Nephron (organoid): Measurements from ENCODE around the gene LMO3.

Experiments used
- H3K27ac Mint-ChIP-seq, 3 experiments: 2 replicates each; pipeline ENCODE4 v1.8.0; 2020; ENCODE audit warnings: mixed read lengths in 3 of 3, mild to moderate bottlenecking in 2 of 3, moderate library complexity in 1 of 3
- H3K27me3 Mint-ChIP-seq: 2 replicates; pipeline ENCODE4 v1.8.0; 2021; ENCODE audit warnings: low read depth, mild to moderate bottlenecking, moderate library complexity, mixed read lengths
- H3K36me3 Mint-ChIP-seq: 2 replicates; pipeline ENCODE4 v1.8.0; 2020; ENCODE audit warnings: low read depth, mixed read lengths
- H3K4me1 Mint-ChIP-seq: 2 replicates; pipeline ENCODE4 v1.8.0; 2020; ENCODE audit warnings: mixed read lengths
- H3K4me3 Mint-ChIP-seq, 3 experiments: 2 replicates each; pipeline ENCODE4 v1.8.0; 2020; ENCODE audit warnings: mild to moderate bottlenecking in 3 of 3, mixed read lengths in 3 of 3, moderate library complexity in 2 of 3
- H3K9me3 Mint-ChIP-seq: 2 replicates; pipeline ENCODE4 v1.8.0; 2020; ENCODE audit warnings: mixed read lengths
- CTCF ChIP-seq, 3 experiments: fragments of 200-600 bp; sonication (generic); IDR thresholded peaks; one replicate each; pipeline ENCODE4 v1.5.0; 2021; ENCODE audit warnings: antibody characterized with exemption in 3 of 3; ENCODE audit not compliant: unreplicated experiment in 3 of 3

The LMO3 gene

DNA sequence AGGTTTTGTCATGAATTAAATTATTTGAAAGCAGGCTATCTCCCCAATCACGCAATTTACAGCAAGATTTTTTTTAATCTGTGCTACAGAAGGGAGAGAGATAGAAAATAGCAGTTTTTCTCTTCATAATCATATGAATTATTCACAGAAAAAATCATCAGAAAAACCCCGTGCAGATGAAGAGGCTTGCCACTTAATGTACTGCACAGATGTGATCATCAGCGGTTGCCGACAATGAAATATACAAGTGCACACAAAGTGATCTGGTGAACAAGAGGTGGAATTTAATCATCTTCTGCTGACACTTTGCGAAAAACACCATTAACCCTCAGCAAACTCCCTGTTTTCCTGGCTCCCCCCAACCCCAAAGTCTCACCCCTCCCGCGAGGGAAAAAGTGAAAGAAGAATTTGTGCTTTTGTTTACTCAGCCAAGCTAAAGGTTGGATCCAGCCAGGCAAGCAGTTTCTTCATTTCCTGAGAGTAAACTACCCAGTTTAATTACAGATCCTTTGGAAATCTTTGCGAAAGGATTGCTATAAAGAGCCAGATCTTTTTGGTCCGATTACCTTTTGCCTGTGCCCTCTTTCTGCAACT lies 3.1 kb upstream of the LMO3 start:
- H3K36me3 Mint-ChIP-seq: no peaks in the 10 kb centered on the region
- H3K27ac Mint-ChIP-seq: no peak overlapping the region
- H3K9me3 Mint-ChIP-seq: no peaks in the 10 kb centered on the region
- H3K4me3 Mint-ChIP-seq: peak overlapping the region; percentile 31 to 71 (median 45)
- H3K27me3 Mint-ChIP-seq: peaks cover 96% of the 10 kb centered on the region
- H3K4me1 Mint-ChIP-seq: peaks cover 44% of the 10 kb centered on the region
- TF ChIP-seq CTCF (IDR thresholded peaks at IDR 0.05; ENCODE audit: unreplicated experiment in 3 of 3): no peak

GRCh38 chr12:16607906-16608775 lies 2.2 kb upstream of the LMO3 start:
- peak overlapping the region; percentile 28 to 61 (median 49) for H3K4me3 Mint-ChIP-seq
- H3K36me3 Mint-ChIP-seq: no peaks in the 10 kb centered on the region
- H3K9me3 Mint-ChIP-seq: no peaks in the 10 kb centered on the region
- peaks cover 98% of the 10 kb centered on the region for H3K27me3 Mint-ChIP-seq
- peaks cover 53% of the 10 kb centered on the region for H3K4me1 Mint-ChIP-seq
- TF ChIP-seq CTCF (IDR thresholded peaks at IDR 0.05; ENCODE audit: unreplicated experiment in 3 of 3): no peak
- no peak overlapping the region for H3K27ac Mint-ChIP-seq

GRCh38 chr12:16606991-16607390 lies 1.0 kb upstream of the LMO3 start:
- H3K27me3 Mint-ChIP-seq: peaks cover 89% of the 10 kb centered on the region
- H3K4me1 Mint-ChIP-seq: peaks cover 61% of the 10 kb centered on the region
- H3K4me3 Mint-ChIP-seq: peak overlapping the region; percentile 83 to 87 (median 86)
- peak overlapping the region in 2 of 3 experiments; percentile 7 to 39 for H3K27ac Mint-ChIP-seq
- no peaks in the 10 kb centered on the region for H3K36me3 Mint-ChIP-seq
- no peaks in the 10 kb centered on the region for H3K9me3 Mint-ChIP-seq
- TF ChIP-seq CTCF (IDR thresholded peaks at IDR 0.05; ENCODE audit: unreplicated experiment in 3 of 3): no peak

DNA sequence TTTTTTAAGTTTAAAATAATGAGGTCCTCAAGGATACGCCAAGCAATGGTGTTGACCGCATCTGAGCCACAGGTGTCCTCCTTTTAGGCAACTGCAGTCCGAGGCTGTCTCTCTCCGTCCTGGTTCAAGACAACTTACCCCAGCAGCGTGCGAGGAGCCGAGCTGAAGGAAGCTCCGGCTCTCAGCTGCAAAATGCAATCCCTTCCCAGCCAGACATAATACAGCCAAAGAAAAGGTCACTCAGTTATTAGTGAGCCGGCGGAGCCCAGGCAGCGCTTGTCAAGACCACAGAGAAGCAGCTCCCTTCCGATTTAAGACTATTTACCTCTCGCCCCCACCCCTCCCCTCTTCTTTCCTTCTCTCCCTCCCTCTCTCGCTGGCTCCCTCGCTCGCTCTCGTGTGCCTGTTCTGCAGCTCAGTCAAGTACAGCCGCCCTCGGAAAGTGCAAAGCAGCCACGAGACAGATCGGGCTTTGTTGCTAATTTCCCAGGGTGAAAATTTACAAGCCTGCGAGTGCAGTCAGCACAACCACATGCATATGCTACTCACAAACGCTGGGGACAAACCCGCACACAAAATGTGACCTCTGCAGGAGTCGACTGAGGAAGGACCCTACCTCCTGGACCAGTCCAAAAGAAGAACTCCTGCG lies 363 bp upstream of the LMO3 start:
- Mint-ChIP-seq H3K27me3 (peaks cover 83% of the 10 kb centered on the region), H3K27ac (peak overlapping the region in 2 of 3 experiments; percentile 18 to 48), H3K36me3 (no peaks in the 10 kb centered on the region), H3K4me3 (peak overlapping the region; percentile 83 to 87 (median 86)), H3K9me3 (no peaks in the 10 kb centered on the region), H3K4me1 (peaks cover 61% of the 10 kb centered on the region)
- no peak for TF ChIP-seq CTCF (IDR thresholded peaks at IDR 0.05; ENCODE audit: unreplicated experiment in 3 of 3)

GRCh38 chr12:16605642-16606116 lies 283 bp downstream of the LMO3 start:
- Mint-ChIP-seq H3K27ac (no peak overlapping the region), H3K27me3 (peaks cover 80% of the 10 kb centered on the region), H3K9me3 (no peaks in the 10 kb centered on the region), H3K36me3 (no peaks in the 10 kb centered on the region), H3K4me1 (peaks cover 59% of the 10 kb centered on the region), H3K4me3 (peak overlapping the region; percentile 83 to 87 (median 86))
- no peak for TF ChIP-seq CTCF (IDR thresholded peaks at IDR 0.05; ENCODE audit: unreplicated experiment in 3 of 3)
